D721Med (cell line): ENCODE results near the gene LTB4R2.

Source experiments
- DNase-seq: peaks from one replicate; pipeline ENCODE4 v3.0.0; 2011; ENCODE audit warnings: low spot score; ENCODE audit not compliant: insufficient read length
- FAIRE-seq: peaks from 2 replicates; lab custom pipeline; 2011; peaks lifted over from hg19 to GRCh38; lab: Jason Lieb, UNC
- TF ChIP-seq, protein P1 (sequence below): IDR thresholded peaks from 2 replicates; pipeline ENCODE4 v1.5.1; 2012; ENCODE audit warnings: mild to moderate bottlenecking, control low read depth; ENCODE audit not compliant: insufficient read depth; ENCODE audit errors: missing control alignments

The LTB4R2 gene

DNA sequence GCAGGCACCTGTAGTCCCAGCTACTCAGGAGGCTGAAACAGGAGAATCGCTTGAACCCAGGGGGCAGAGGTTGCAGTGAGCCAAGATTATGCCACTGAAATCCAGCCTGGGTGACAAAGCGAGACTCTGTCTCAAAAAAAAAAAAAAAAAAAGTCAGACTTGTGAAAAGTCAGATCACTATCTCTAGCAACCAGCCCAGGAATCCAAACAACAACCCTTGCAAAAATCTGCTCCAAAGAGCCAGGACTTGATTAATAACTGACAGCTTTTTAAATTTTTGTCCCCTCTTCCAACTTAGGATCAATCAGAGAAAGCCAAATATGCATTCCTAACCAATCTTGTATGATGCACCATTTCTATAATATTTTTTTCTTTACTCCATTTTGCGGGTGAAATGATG lies 50.3 kb downstream of the LTB4R2 start:
- DNase-seq: no peak
- TF ChIP-seq, protein P1, sequence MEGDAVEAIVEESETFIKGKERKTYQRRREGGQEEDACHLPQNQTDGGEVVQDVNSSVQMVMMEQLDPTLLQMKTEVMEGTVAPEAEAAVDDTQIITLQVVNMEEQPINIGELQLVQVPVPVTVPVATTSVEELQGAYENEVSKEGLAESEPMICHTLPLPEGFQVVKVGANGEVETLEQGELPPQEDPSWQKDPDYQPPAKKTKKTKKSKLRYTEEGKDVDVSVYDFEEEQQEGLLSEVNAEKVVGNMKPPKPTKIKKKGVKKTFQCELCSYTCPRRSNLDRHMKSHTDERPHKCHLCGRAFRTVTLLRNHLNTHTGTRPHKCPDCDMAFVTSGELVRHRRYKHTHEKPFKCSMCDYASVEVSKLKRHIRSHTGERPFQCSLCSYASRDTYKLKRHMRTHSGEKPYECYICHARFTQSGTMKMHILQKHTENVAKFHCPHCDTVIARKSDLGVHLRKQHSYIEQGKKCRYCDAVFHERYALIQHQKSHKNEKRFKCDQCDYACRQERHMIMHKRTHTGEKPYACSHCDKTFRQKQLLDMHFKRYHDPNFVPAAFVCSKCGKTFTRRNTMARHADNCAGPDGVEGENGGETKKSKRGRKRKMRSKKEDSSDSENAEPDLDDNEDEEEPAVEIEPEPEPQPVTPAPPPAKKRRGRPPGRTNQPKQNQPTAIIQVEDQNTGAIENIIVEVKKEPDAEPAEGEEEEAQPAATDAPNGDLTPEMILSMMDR: no peak
- no peak for FAIRE-seq

DNA sequence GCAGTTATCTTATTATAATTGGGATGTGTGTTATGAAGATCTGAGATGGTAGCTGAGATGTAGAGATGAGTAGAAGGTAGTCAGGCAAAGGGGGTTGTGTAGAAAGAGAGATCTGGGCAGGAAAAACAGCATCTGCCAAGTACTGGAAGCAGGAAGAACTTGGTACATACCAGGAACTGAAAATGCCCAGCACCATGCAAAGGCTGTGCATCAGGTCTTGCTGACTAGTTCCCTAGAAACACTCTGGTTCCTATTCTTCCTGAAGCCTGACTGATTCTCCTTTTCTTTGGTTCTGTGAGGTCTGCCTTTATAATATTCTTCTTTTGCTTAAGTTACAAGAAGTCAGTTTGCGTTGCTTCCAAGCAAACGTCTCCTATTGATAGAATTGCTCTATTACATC lies 51.4 kb downstream of the LTB4R2 start:
- TF ChIP-seq, protein P1: no peak
- DNase-seq: no peak
- FAIRE-seq: no peak
